Loucy (cell line): ENCODE measurements around the gene SLC44A4.

Source experiments
- EZH2phosphoT487 ChIP-seq: fragments of 200-600 bp; IDR thresholded peaks from 2 replicates; pipeline ENCODE4 v1.6.1; 2018; ENCODE audit warnings: antibody characterized with exemption, mild to moderate bottlenecking, moderate library complexity, borderline replicate concordance
- TF ChIP-seq, protein P1 (sequence below): fragments of 200-600 bp; sonication (generic); conservative IDR thresholded peaks from 2 replicates; pipeline ENCODE4 v1.5.1; 2014; ENCODE audit warnings: mild to moderate bottlenecking, antibody characterized with exemption, low read length

DNA sequence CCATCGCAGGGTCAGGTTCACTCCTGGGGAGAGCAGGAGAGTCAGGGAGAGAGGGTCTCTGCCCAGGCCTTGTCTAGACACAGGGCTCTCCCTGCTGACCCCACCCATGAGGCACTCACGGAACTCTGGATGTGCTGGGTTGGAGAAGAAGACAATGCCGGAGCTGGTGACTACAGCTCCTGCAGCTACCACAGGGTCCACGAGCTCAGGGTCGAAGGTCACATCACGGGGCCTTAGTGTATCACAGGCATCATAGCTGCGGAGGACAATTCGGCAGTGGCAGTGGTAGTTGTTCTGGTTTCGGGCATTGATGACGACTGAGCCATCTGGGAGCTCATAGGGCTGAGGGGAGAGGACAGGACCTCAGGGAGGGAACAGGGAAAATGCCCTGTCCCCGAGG is 18.9 kb downstream of the SLC44A4 start:
- TF ChIP-seq, protein P1, sequence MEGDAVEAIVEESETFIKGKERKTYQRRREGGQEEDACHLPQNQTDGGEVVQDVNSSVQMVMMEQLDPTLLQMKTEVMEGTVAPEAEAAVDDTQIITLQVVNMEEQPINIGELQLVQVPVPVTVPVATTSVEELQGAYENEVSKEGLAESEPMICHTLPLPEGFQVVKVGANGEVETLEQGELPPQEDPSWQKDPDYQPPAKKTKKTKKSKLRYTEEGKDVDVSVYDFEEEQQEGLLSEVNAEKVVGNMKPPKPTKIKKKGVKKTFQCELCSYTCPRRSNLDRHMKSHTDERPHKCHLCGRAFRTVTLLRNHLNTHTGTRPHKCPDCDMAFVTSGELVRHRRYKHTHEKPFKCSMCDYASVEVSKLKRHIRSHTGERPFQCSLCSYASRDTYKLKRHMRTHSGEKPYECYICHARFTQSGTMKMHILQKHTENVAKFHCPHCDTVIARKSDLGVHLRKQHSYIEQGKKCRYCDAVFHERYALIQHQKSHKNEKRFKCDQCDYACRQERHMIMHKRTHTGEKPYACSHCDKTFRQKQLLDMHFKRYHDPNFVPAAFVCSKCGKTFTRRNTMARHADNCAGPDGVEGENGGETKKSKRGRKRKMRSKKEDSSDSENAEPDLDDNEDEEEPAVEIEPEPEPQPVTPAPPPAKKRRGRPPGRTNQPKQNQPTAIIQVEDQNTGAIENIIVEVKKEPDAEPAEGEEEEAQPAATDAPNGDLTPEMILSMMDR, result no peak
- no peak for TF ChIP-seq EZH2phosphoT487
